Esophagus (tissue), 2 donors: ENCODE data around the gene CD244. TPM values are rescaled to one million over a fixed set of nuclear protein-coding genes. Genes with fewer than 3 reads are reported as not detected.
"Not testable (repeated sequence)": the region's sequence is repeated elsewhere in the genome, so short reads cannot be mapped to it uniquely, and the experiment has no call there.

Experiments used
- H3K27ac ChIP-seq, 2 donors: one replicate each; pipeline ENCODE4 v1.5.1; 2013; ENCODE audit warnings: low read depth in 2 of 2, mild to moderate bottlenecking in 2 of 2, inconsistent platforms in 1 of 2, low read length in 1 of 2, moderate library complexity in 1 of 2
- H3K27me3 ChIP-seq, 2 donors: one replicate each; pipeline ENCODE4 v1.6.1; 2013; ENCODE audit warnings: low read length in 2 of 2, control low read depth in 1 of 2, mild to moderate bottlenecking in 1 of 2; ENCODE audit not compliant: insufficient read depth in 2 of 2, control insufficient read depth in 1 of 2
- H3K36me3 ChIP-seq, 2 donors: one replicate each; pipeline ENCODE4 v1.6.1; 2013; ENCODE audit warnings: low read length in 1 of 2; ENCODE audit not compliant: control insufficient read depth in 2 of 2, insufficient read depth in 2 of 2
- H3K4me1 ChIP-seq, 2 donors: one replicate each; pipeline ENCODE4 v1.6.1; 2013; ENCODE audit warnings: low read length in 1 of 2; ENCODE audit not compliant: control insufficient read depth in 2 of 2, insufficient read depth in 2 of 2
- H3K4me3 ChIP-seq, 2 donors: one replicate each; pipeline ENCODE4 v1.5.1; 2013; ENCODE audit warnings: low read length in 2 of 2, mild to moderate bottlenecking in 2 of 2, low read depth in 1 of 2, moderate library complexity in 1 of 2
- H3K9me3 ChIP-seq, 2 donors: one replicate each; pipeline ENCODE4 v1.6.1; 2013; ENCODE audit warnings: mild to moderate bottlenecking in 2 of 2, low read depth in 1 of 2, low read length in 1 of 2, moderate library complexity in 1 of 2; ENCODE audit not compliant: control insufficient read depth in 2 of 2, insufficient read depth in 1 of 2
- WGBS, 2 donors: extraction: QIAGEN DNeasy Blood & Tissue Kit; methylation state at CpG; one replicate each; pipeline ENCODE4 v1.1.7; 2013; 5-methylcytosine and 5-hydroxymethylcytosine counted together
- polyA plus RNA-seq, 2 donors: library from polyadenylated mRNA; stranded (reverse); fragments of 200-250 nt; gene quantifications; one replicate each; pipeline ENCODE4 v1.2.3, GENCODE V29; 2013
- donor health status: healthy with polysubstance abuse.
- donor health status: Bipolar disorder and iron deficiency.

The CD244 gene
- polyA plus RNA-seq, 2 donors: 0.35 to 0.41 TPM

- WGBS, 2 donors: 21 to 25% methylated on average over 4 of the region's 4 CpGs
- Histone ChIP-seq H3K27me3 (no peaks in the 10 kb centered on the region), H3K4me1 (no peaks in the 10 kb centered on the region), H3K9me3 (no peaks in the 10 kb centered on the region), H3K4me3 (no peak overlapping the region), H3K27ac (no peak overlapping the region), H3K36me3 (no peaks in the 10 kb centered on the region)
Observed at GRCh38 chr1:160797861-160798273, 64.8 kb downstream of the CD244 start.

GRCh38 chr1:160797271-160797709 lies 65.4 kb downstream of the CD244 start:
- Histone ChIP-seq H3K36me3 (no peaks in the 10 kb centered on the region), H3K9me3 (no peaks in the 10 kb centered on the region), H3K4me1 (no peaks in the 10 kb centered on the region), H3K4me3 (peak overlapping the region in 1 of 2 donors; percentile 0), H3K27me3 (no peaks in the 10 kb centered on the region), H3K27ac (no peak overlapping the region)
- WGBS, 2 donors: 65 to 85% methylated on average over 3 of the region's 3 CpGs

- peak within 1 kb of the TSS in 1 of 2 donors; percentile 0 for H3K4me3 ChIP-seq
- 81 to 83% methylated on average over 4 of the region's 4 CpGs for WGBS, 2 donors
- H3K9me3 ChIP-seq: no peaks in the 10 kb centered on the region
- H3K36me3 ChIP-seq: no peaks in the 10 kb centered on the region
- no peaks in the 10 kb centered on the region for H3K27me3 ChIP-seq
- H3K27ac ChIP-seq: peak within 1 kb of the TSS; percentile 26 to 31
- H3K4me1 ChIP-seq: no peaks in the 10 kb centered on the region
Observed at GRCh38 chr1:160795951-160796383, 66.7 kb downstream of the CD244 start, which contains the start of gene LY9. LY9 (plus strand) TSS chr1:160796174; CDS start chr1:160796188, 14 bp downstream.

DNA sequence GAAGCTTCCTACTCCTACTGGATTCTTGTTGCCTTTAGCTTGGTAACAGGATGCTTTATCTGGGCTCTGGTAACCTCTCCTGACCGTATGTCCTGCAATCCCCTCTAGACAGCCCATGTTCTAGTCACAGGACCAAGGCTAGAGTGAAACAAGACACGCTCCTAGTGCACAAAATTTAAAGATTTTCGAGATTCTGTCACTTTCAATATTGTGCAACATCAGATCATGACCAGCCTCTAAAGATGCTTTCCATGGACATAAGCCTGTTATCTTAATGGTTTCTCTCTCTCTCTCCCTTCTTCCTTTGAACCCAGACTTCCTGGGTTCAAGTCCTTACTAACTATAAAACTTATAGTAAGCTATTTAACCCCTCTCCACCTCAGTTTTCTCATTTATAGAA lies 68.3 kb downstream of the CD244 start:
- Histone ChIP-seq H3K4me1 (no peaks in the 10 kb centered on the region), H3K36me3 (no peaks in the 10 kb centered on the region), H3K27ac (no peak overlapping the region), H3K4me3 (no peak overlapping the region), H3K27me3 (no peaks in the 10 kb centered on the region), H3K9me3 (peaks cover 2 to 3% of the 10 kb centered on the region in 2 donors)
- WGBS, 2 donors: 49% methylated on average over 3 of the region's 3 CpGs

DNA sequence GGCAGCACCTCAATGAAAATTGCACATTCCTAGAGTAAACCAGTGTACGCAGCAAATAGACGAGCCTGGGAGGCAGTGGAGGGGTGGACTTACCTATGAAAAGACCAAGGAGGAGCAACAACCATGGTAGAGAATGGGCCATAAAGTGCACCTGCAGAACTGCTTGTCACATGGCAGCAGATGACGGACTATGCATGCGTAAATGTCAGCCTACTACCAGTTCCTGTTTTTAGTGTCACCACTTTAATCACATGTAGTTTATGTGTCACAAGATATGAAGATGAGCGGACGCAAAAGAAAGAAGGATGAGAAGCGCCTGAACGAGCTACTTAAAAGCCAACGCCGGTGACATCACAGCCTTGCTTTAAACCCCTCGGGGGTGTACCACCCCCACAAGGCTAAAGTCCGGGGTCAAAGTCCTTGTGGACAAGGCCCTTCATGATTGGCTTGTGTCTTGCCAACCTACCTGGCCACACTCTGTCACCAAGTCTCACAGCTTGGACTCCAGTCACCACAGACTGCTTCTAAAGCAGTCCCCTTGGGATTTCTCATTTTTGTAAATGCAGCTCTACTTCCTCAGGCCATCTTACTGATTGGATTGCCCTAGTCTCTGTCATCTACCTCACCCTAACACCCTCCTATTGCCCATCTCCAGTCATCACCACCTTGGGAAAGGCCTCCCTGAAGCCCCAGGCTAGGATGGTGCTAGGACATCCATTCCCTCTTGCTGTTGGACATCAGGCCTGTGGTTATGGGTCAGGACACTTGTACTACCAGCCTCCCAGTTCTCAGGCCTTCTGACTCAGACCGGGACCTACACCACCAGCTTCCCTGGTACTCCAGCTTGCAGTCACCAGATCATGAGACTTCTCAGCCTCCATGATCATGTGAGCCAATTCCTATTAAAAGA lies 72.7 kb downstream of the CD244 start:
- H3K27ac ChIP-seq: no peak overlapping the region
- 83 to 90% methylated on average over 13 of the region's 13 CpGs for WGBS, 2 donors
- no peaks in the 10 kb centered on the region for H3K36me3 ChIP-seq
- no peaks in the 10 kb centered on the region for H3K27me3 ChIP-seq
- no peak overlapping the region for H3K4me3 ChIP-seq
- no peaks in the 10 kb centered on the region for H3K4me1 ChIP-seq
- H3K9me3 ChIP-seq: peaks cover 2 to 3% of the 10 kb centered on the region in 2 donors

DNA sequence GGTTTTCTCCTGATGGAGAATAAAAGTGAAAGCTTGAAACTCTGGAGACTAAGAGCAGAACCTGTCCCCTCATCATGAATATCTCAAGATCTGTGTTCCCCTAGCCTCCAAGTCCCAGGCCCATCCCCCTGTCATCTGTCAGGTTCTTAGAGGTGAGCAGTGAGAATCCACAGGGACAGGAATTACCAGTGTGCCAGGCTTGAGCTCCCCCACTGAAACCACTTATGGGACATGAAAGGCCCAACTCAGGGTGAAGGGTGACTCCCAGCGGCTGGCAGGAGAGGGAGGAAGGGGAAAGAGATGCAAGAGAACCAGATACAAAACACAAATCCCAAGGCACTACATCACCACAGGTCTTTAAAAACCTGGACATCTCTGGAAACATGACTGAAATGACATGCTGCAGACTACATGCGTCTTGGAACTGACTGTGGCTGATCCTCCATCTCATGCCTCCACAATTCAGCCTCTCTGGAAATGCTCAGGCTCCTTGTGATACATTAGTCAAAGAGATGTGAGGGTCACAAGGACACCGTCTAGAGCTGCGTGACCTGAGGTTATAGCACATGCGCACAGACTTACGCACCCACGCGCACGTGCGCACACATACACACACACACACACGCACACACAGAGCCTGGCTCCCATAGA lies 73.5 kb downstream of the CD244 start:
- Histone ChIP-seq H3K36me3 (no peaks in the 10 kb centered on the region), H3K27me3 (no peaks in the 10 kb centered on the region), H3K4me1 (no peaks in the 10 kb centered on the region), H3K27ac (no peak overlapping the region), H3K9me3 (peaks cover 2 to 3% of the 10 kb centered on the region in 2 donors), H3K4me3 (no peak overlapping the region)
- 97% methylated on average over 11 of the region's 11 CpGs for WGBS, 2 donors

DNA sequence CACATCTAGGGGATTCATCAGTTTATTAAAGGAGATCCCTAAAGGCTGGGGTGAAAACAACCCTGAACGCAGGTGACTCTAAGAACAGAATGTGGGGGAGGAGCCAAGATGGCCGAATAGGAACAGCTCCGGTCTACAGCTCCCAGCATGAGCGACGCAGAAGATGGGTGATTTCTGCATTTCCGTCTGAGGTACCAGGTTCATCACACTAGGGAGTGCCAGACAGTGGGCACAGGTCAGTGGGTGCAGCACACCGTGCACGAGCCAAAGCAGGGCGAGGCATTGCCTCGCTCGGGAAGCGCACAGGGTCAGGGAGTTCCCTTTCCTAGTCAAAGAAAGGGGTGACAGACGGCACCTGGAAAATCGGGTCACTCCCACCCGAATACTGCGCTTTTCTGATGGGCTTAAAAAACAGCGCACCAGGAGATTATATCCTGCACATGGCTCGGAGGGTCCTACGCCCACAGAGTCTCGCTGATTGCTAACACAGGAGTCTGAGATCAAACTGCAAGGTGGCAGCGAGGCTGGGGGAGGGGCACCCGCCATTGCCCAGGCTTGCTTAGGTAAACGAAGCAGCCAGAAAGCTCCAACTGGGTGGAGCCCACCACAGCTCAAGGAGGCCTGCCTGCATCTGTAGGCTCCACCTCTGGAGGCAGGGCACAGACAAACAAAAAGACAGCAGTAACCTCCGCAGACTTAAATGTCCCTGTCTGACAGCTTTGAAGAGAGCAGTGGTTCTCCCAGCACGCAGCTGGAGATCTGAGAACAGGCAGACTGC lies 79.5 kb downstream of the CD244 start:
- Histone ChIP-seq H3K27ac (peak overlapping the region in 1 of 2 donors; percentile 34), H3K4me1 (peaks cover 0 to 12% of the 10 kb centered on the region in 2 donors)
- not testable (repeated sequence) for H3K9me3 ChIP-seq, H3K36me3 ChIP-seq, H3K27me3 ChIP-seq, H3K4me3 ChIP-seq
- whole genome bisulfite sequencing, 2 donors: 84 to 85% methylated on average over 18 to 23 of the region's 25 CpGs

DNA sequence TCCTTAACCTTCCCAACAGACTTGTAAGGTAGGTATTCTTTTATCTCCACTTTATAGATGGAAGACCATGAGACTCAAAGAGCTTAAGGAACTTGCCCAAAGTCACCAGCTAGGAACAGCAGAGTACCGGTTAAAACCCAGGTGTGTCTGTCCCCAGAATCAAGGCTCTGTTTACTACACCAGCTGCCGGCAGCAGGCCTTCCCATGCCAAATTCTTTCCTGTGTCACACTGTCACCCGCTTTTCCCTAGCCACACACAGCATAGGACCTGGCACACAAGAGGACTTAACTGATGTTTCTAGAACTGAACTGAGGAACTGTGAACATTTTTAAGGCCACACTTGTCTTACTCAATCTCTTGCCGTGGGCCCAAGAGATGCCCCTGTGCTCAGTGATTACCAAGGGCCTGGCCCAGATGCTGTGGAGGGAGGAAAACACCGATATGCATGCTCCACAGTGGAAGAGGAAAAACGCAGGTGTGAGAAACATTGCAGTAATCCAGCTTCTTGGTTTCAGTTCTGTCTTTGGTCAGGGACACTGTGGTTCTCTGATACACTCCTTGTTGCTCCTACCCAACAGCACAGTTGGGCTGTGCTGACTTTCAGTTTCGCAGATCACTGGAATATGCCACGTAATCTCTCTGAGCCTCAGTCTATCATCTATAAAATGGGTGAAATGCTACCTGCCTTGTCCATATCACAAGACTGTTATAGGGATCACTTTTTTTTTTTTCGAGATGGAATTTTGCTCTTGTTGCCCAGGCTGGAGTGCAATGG lies 80.6 kb downstream of the CD244 start:
- WGBS, 2 donors: 52 to 68% methylated on average over 9 of the region's 9 CpGs

More for the DNA sequence above, 80.6 kb downstream of the CD244 start:
- H3K4me1 ChIP-seq: peaks cover 0 to 12% of the 10 kb centered on the region in 2 donors
- no peaks in the 10 kb centered on the region for H3K36me3 ChIP-seq
- H3K27ac ChIP-seq: peak overlapping the region; percentile 81 to 93
- H3K9me3 ChIP-seq: no peaks in the 10 kb centered on the region
- no peaks in the 10 kb centered on the region for H3K27me3 ChIP-seq
- no peak overlapping the region for H3K4me3 ChIP-seq
